ENCODE results near the gene SEL1L3. TPM values are rescaled to one million over a fixed set of nuclear protein-coding genes. Genes with fewer than 3 reads are reported as not detected.

The SEL1L3 gene
- total RNA-seq, 1 donor from 2014 or later, result 23.7 TPM

DNA sequence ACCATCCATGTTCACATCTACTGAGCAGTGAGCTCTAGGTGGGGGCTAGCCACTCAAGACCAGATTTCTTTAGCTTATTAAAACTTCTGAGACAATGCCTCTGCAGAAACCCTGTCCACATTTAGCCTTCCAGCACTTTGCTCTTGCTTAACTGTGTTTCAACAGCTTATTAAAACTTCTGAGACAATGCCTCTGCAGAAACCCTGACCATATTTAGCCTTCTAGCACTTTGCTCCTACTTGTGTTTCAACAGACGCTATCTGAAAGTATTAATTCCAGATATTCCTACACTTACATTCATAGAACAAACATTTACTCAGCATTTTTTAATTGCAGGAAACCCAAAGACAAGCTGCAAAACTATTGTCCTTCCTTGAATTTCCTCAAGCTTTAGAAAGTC is 91.9 kb downstream of the SEL1L3 start:
- H3K4me3 Mint-ChIP-seq (ENCODE audit: unreplicated experiment), result no peak overlapping the region
- no peak for DNase-seq
- TF ChIP-seq, protein P1, sequence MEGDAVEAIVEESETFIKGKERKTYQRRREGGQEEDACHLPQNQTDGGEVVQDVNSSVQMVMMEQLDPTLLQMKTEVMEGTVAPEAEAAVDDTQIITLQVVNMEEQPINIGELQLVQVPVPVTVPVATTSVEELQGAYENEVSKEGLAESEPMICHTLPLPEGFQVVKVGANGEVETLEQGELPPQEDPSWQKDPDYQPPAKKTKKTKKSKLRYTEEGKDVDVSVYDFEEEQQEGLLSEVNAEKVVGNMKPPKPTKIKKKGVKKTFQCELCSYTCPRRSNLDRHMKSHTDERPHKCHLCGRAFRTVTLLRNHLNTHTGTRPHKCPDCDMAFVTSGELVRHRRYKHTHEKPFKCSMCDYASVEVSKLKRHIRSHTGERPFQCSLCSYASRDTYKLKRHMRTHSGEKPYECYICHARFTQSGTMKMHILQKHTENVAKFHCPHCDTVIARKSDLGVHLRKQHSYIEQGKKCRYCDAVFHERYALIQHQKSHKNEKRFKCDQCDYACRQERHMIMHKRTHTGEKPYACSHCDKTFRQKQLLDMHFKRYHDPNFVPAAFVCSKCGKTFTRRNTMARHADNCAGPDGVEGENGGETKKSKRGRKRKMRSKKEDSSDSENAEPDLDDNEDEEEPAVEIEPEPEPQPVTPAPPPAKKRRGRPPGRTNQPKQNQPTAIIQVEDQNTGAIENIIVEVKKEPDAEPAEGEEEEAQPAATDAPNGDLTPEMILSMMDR (IDR thresholded peaks at IDR 0.05; ENCODE audit: partially characterized antibody, unreplicated experiment), result no peak
- H3K4me1 Mint-ChIP-seq (ENCODE audit: low read depth, unreplicated experiment), result peaks cover 15% of the 10 kb centered on the region
- H3K27me3 Mint-ChIP-seq (ENCODE audit: unreplicated experiment), result no peaks in the 10 kb centered on the region
- H3K27ac Mint-ChIP-seq (ENCODE audit: unreplicated experiment), result no peak overlapping the region
- H3K36me3 Mint-ChIP-seq (ENCODE audit: unreplicated experiment), result no peaks in the 10 kb centered on the region
- H3K9me3 Mint-ChIP-seq (ENCODE audit: unreplicated experiment), result peaks cover 2% of the 10 kb centered on the region

DNA sequence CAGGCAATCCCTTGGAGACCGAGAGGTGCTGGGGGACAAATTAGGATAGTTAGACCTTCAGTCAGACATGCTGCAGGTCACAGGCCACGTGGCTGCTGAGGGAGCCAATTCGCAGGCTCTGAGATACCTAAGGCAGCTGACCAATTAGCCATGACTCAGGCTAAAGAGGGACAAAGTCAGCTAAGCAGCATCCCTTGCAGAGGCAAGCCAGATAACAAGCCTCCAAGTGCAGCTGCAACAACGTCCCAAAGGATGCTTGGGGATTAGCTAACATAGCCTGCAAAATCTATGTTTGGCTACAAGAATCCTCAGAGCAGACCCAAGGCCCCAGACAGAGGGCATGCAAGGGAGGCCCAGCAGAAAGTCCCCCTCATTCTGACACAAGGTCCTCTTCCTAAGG is 93.5 kb downstream of the SEL1L3 start:
- no peak overlapping the region for H3K4me3 Mint-ChIP-seq (ENCODE audit: unreplicated experiment)
- peaks cover 2% of the 10 kb centered on the region for H3K9me3 Mint-ChIP-seq (ENCODE audit: unreplicated experiment)
- no peaks in the 10 kb centered on the region for H3K27me3 Mint-ChIP-seq (ENCODE audit: unreplicated experiment)
- no peak overlapping the region for H3K27ac Mint-ChIP-seq (ENCODE audit: unreplicated experiment)
- no peaks in the 10 kb centered on the region for H3K36me3 Mint-ChIP-seq (ENCODE audit: unreplicated experiment)
- peak; percentile 38 for DNase-seq
- TF ChIP-seq, protein P1 (IDR thresholded peaks at IDR 0.05; ENCODE audit: partially characterized antibody, unreplicated experiment), result no peak
- peaks cover 15% of the 10 kb centered on the region for H3K4me1 Mint-ChIP-seq (ENCODE audit: low read depth, unreplicated experiment)

DNA sequence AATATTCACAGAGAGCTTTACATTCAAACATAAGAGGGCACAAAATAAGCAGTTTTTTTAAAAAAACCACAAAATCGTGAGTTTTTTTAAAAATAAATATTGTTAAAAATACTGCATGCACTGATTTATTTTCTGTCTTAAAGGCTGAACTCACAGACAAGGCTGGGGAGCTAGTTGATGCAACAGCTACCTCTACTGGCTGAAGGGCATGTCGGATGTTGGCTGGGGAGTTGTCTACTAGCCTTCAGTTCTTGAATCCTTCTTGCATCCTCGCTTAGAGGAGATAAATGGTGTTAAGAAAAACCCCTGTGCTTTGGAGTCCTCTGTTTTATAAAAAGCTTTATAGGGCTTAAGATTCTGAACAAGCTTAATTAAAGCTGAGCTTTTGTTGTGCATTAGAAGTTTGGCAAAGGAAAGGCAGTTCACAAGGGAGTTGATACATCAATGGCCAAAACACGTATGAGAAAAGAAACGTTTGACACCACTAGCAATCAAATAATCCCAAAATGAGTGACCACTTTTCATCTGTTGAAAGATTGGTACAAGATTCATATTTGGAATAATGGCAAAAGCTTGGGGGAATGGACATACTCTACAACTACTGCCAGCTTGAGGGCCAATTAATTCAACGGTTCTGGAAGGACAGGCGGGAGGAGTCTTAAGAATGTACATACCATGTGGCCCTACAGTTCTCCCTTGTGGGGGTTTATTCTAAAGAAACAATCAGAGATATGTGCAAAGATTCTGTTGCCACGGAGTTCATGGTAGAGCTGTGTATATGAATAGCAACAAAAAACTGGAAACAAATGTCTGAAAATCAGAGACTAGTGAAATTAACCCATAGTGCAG is 94.7 kb downstream of the SEL1L3 start:
- Mint-ChIP-seq H3K27me3 (ENCODE audit: unreplicated experiment) (no peaks in the 10 kb centered on the region), H3K4me1 (ENCODE audit: low read depth, unreplicated experiment) (peaks cover 15% of the 10 kb centered on the region)

DNA sequence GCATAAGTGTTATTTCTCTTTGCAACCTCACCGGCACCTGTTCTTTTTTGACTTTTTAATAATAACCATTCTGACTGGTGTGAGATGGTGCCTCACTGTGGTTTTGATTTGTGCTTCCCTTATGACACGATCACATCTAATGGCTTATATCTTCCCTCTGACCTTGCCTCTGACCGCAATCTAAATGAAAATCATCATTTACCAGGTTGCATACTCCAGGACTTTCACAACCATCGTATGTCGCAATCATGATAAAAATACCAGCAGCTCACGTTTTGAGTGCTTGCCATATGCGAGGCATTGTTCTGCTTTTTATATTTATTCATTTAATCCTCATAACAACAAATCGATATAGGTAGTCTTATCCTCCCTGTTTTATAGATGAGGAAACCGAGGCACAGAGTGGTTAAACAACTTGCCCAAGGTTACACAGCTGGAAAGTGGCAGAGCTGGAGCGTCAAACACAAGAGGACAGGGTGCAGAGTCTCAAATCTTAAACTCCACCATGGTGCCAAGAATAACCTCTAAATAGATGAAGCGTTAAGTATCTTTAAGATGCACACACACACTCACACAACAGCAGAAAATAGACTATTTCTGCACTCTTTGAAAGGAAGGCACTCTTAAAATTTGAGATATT is 102.2 kb downstream of the SEL1L3 start:
- Mint-ChIP-seq H3K36me3 (ENCODE audit: unreplicated experiment) (peaks cover 4% of the 10 kb centered on the region), H3K27ac (ENCODE audit: unreplicated experiment) (no peak overlapping the region), H3K9me3 (ENCODE audit: unreplicated experiment) (no peaks in the 10 kb centered on the region), H3K4me3 (ENCODE audit: unreplicated experiment) (no peak overlapping the region), H3K27me3 (ENCODE audit: unreplicated experiment) (no peaks in the 10 kb centered on the region), H3K4me1 (ENCODE audit: low read depth, unreplicated experiment) (no peaks in the 10 kb centered on the region)
- TF ChIP-seq, protein P1 (IDR thresholded peaks at IDR 0.05; ENCODE audit: partially characterized antibody, unreplicated experiment), result no peak
- no peak for DNase-seq

More for the DNA sequence above, 94.7 kb downstream of the SEL1L3 start:
- H3K9me3 Mint-ChIP-seq (ENCODE audit: unreplicated experiment), result peaks cover 2% of the 10 kb centered on the region
- H3K36me3 Mint-ChIP-seq (ENCODE audit: unreplicated experiment), result no peaks in the 10 kb centered on the region
- TF ChIP-seq, protein P1 (IDR thresholded peaks at IDR 0.05; ENCODE audit: partially characterized antibody, unreplicated experiment), result peak; percentile 56
- peak overlapping the region; percentile 52 for H3K27ac Mint-ChIP-seq (ENCODE audit: unreplicated experiment)
- H3K4me3 Mint-ChIP-seq (ENCODE audit: unreplicated experiment), result no peak overlapping the region
- peak; percentile 63 for DNase-seq

DNA sequence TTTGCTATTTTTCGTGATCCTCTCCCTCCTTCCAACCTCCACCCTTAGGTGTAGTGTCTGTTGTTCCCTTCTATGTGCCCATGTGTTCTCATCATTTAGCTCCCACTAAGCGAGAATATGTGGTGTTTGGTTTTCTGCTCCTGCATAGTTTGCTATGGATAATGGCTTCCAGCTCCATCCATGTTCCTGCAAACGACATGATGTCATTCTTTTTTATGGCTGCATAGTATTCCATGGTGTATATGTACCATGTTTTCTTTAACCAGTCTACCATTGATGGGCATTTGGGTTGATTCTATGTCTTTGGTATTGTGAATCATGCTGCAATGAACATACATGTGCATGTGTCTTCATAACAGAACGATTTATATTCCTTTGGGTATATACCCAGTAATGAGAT is 102.7 kb downstream of the SEL1L3 start:
- Mint-ChIP-seq H3K36me3 (ENCODE audit: unreplicated experiment) (peaks cover 4% of the 10 kb centered on the region), H3K4me1 (ENCODE audit: low read depth, unreplicated experiment) (no peaks in the 10 kb centered on the region), H3K27ac (ENCODE audit: unreplicated experiment) (no peak overlapping the region), H3K9me3 (ENCODE audit: unreplicated experiment) (no peaks in the 10 kb centered on the region), H3K4me3 (ENCODE audit: unreplicated experiment) (no peak overlapping the region), H3K27me3 (ENCODE audit: unreplicated experiment) (no peaks in the 10 kb centered on the region)
- no peak for DNase-seq
- TF ChIP-seq, protein P1 (IDR thresholded peaks at IDR 0.05; ENCODE audit: partially characterized antibody, unreplicated experiment), result no peak

All from glutamatergic neuron (in vitro differentiated cells).